SK-N-MC (cell line): ENCODE data around the gene ATCAY.

Experiments
- EZH2 ChIP-seq: fragments of 200-600 bp; sonication (generic); IDR thresholded peaks from one replicate; pipeline ENCODE4 v1.6.1; 2017; ENCODE audit warnings: antibody characterized with exemption
- FOXP2 ChIP-seq: optimal IDR thresholded peaks from 2 replicates; pipeline ENCODE3; 2011; ENCODE audit warnings: mild to moderate bottlenecking, moderate library complexity; ENCODE audit not compliant: insufficient read depth; ENCODE audit errors: extremely low read length, control extremely low read depth
- POLR2AphosphoS5 ChIP-seq: IDR thresholded peaks from 2 replicates; pipeline ENCODE4 v1.6.1; 2012; ENCODE audit warnings: mild to moderate bottlenecking, low read depth, low read length, borderline replicate concordance

- TF ChIP-seq FOXP2, result no peak
- no peak for TF ChIP-seq EZH2
- TF ChIP-seq POLR2AphosphoS5, result no peak
Measured at GRCh38 chr19:3942790-3943409, 62.4 kb downstream of the ATCAY start.
